Body of pancreas (tissue), 4 donors: ENCODE data around the gene AMIGO3. TPM values are rescaled to one million over a fixed set of nuclear protein-coding genes. Genes with fewer than 3 reads are reported as not detected.

ENCODE experiments used
- ATAC-seq: fragments of 150-250 bp; one replicate; pipeline ENCODE4 v1.9.1; 2016
- DNase-seq, 4 donors: peaks; one replicate each; pipeline ENCODE4 v3.0.0-alpha.2; 2019
- H3K27ac ChIP-seq, 4 donors: fragments of 200-600 bp; sonication (generic); 1 replicate in 3 of 4; 2 replicates in 1 of 4; pipeline versions ENCODE4 v1.5.1 to v1.6.1; 2016 to 2019; ENCODE audit warnings: mild to moderate bottlenecking in 1 of 4, mixed read lengths in 1 of 4, moderate library complexity in 1 of 4
- H3K27me3 ChIP-seq, 2 donors: fragments of 200-600 bp; sonication (generic); one replicate each; pipeline ENCODE4 v1.6.0; 2016; ENCODE audit warnings: mild to moderate bottlenecking in 1 of 2
- H3K36me3 ChIP-seq, 2 donors: fragments of 200-600 bp; sonication (generic); replicated peaks in 1 of 2; 2 replicates each; pipeline ENCODE4 v1.5.1; 2016; ENCODE audit warnings: low read depth in 2 of 2; ENCODE audit not compliant: insufficient read depth in 1 of 2
- H3K4me1 ChIP-seq: fragments of 200-600 bp; sonication (generic); one replicate; pipeline ENCODE4 v1.6.0; 2016
- H3K4me3 ChIP-seq, 2 donors: fragments of 200-600 bp; sonication (generic); 1 replicate in 1 of 2; 2 replicates in 1 of 2; pipeline ENCODE4 v1.5.1; 2016 to 2019
- H3K9me3 ChIP-seq, 3 donors: fragments of 200-600 bp; sonication (generic); 1 replicate in 2 of 3; 2 replicates in 1 of 3; pipeline ENCODE4 v1.5.1; 2016
- POLR2A ChIP-seq, 3 donors: fragments of 450-650 bp; IDR thresholded peaks; one replicate each; pipeline ENCODE4 v1.6.1; 2016; ENCODE audit warnings: antibody characterized with exemption in 3 of 3, mild to moderate bottlenecking in 2 of 3
- WGBS, 2 donors: methylation state at CpG; one replicate each; pipeline ENCODE4 v1.1.5; 2017; 5-methylcytosine and 5-hydroxymethylcytosine counted together
- intact Hi-C: fragments of 100-400 bp; cut with DNase I; formaldehyde crosslinking; loops from one replicate; pipeline ENCODE4 v1.15.1; 2023
- total RNA-seq, 2 donors: library from RNA; depleted of rRNA; stranded (reverse); fragments of >200 nt; gene quantifications; one replicate each; pipeline ENCODE4 v1.1.0, GENCODE V29; 2016
- TF ChIP-seq, protein P1 (sequence below), 7 experiments: fragments of 450-650 bp in 4 of 7; fragments of 200-600 bp in 3 of 7; sonication (generic) in 3 of 7; IDR thresholded peaks; one replicate each; pipeline ENCODE4 v1.5.1; 2016 to 2019; ENCODE audit warnings: antibody characterized with exemption in 7 of 7

The AMIGO3 gene
- total RNA-seq, 2 donors from 2014 or later = 2.0 to 2.1 TPM

DNA sequence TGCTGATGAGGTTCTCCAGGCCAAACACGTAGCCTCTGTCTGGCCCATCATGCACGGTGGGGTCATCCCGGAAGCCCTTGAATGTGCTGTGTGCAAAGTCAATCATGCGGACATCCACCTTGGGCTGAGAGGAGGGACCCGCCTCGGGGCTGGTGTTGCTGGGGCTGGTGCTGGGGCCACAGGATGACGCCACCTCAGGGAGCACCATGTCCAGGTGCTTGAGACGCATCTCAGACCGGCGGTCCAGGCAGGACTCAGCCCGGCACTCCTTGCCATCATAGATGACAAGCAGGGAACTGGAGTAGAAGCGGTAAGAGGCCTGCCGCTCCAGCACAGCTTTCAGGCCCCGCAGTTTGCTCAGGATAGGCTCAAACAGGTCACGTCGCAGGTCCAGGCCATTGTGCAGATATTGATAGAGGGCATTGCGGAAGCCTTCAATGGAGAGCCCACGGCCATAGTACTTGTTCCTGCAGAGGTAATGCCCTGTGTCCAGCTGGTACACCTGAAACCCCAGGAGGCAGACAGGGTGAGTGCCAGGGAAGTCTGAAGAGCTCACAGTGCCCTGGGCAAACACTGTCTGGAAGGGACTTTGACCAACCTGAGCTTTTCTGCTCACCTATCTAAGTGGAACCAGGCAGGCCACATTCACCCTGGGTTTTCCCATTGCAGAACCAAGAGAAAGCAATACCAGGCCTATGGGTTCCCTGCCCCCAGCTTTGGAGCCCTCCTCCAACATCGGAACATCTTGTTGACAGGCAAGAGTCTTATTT, 7.9 kb upstream of the AMIGO3 start:
- TF ChIP-seq, protein P1, sequence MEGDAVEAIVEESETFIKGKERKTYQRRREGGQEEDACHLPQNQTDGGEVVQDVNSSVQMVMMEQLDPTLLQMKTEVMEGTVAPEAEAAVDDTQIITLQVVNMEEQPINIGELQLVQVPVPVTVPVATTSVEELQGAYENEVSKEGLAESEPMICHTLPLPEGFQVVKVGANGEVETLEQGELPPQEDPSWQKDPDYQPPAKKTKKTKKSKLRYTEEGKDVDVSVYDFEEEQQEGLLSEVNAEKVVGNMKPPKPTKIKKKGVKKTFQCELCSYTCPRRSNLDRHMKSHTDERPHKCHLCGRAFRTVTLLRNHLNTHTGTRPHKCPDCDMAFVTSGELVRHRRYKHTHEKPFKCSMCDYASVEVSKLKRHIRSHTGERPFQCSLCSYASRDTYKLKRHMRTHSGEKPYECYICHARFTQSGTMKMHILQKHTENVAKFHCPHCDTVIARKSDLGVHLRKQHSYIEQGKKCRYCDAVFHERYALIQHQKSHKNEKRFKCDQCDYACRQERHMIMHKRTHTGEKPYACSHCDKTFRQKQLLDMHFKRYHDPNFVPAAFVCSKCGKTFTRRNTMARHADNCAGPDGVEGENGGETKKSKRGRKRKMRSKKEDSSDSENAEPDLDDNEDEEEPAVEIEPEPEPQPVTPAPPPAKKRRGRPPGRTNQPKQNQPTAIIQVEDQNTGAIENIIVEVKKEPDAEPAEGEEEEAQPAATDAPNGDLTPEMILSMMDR (IDR thresholded peaks at IDR 0.05) = no peak
- TF ChIP-seq POLR2A (IDR thresholded peaks at IDR 0.05) = no peak
- H3K27ac ChIP-seq = no peak overlapping the region
- H3K9me3 ChIP-seq = no peaks in the 10 kb centered on the region
- no peak for DNase-seq
- 84 to 90% methylated on average over 12 to 16 of the region's 19 CpGs for WGBS, 2 donors
- H3K4me1 ChIP-seq = peaks cover 29% of the 10 kb centered on the region
- H3K36me3 ChIP-seq = peaks cover 0 to 7% of the 10 kb centered on the region in 2 donors
- no peak overlapping the region for H3K4me3 ChIP-seq
- H3K27me3 ChIP-seq = no peaks in the 10 kb centered on the region
- ATAC-seq = no peak
- intact Hi-C loops = no loop called here

DNA sequence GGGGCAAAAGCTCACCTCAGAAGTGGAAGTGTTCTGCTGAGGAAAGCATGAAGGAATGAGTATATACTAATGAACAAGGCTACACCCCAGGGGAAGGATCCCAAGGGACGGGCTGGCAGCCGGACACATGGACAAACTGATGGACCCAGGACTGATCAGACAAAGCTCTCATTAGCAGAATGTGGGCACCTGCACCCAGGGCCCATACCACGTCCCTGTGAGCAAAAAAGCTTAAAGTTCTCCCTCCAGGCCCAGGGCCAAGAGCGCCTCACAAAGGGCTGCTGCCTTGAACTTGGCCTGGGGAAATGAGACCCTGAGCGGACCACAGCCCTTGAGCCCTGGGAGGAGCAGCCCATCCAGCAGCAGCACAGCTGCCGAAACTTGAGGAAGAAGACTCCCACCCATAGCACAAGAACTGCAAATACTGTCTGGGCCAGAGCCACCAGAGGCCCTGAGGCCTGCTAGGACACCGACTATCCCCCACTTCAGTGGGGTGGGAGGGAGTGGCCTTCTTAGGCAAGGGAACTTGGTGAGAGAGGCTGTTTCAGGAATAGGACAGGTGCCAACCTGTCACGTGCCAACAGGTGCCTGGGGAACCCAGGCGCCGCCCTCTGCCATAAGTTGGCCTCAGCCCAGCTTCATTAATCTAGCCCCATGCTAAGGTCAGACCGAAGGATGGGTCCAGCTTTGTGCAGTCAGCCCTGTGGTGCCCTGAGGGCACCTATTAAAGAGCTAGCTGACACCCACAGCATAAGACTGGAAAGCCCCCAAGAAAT, 6.6 kb upstream of the AMIGO3 start:
- TF ChIP-seq POLR2A (IDR thresholded peaks at IDR 0.05) = no peak
- TF ChIP-seq, protein P1 (IDR thresholded peaks at IDR 0.05) = no peak
- no peak for ATAC-seq
- Histone ChIP-seq H3K4me1 (peaks cover 41% of the 10 kb centered on the region), H3K36me3 (peaks cover 0 to 6% of the 10 kb centered on the region in 2 donors), H3K4me3 (no peak overlapping the region), H3K27ac (peak overlapping the region in 2 of 4 donors; percentile 97 to 99), H3K27me3 (no peaks in the 10 kb centered on the region), H3K9me3 (no peaks in the 10 kb centered on the region)
- WGBS, 2 donors = 63 to 83% methylated on average over 4 to 11 of the region's 11 CpGs
- intact Hi-C loops = no loop called here
- peak in 1 of 4 donors; percentile 38 for DNase-seq

DNA sequence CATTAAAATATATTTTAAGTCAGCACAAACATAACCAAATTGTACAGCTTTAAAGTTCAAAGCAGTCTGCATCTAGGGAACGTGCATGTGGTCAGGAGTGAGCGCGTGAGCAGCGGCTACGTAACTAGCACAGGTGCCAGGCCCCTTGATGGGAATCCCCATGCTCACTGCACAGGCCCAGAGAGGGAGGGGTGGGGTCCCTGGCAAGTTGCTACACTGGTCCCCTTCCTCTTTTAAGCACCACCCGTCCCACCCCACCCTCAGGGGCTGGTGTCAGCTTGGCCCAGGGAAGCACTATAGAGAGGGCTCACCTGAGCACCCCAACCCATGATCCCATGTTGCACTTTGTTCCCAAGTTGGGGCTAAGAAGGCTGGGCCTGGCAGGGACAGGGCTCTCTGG, 5.1 kb upstream of the AMIGO3 start:
- intact Hi-C loops = no loop called here
- no peak overlapping the region for H3K4me3 ChIP-seq
- no peaks in the 10 kb centered on the region for H3K9me3 ChIP-seq
- H3K4me1 ChIP-seq = peaks cover 56% of the 10 kb centered on the region
- H3K27me3 ChIP-seq = no peaks in the 10 kb centered on the region
- 19 to 27% methylated on average over 5 to 6 of the region's 6 CpGs for WGBS, 2 donors
- H3K36me3 ChIP-seq = peaks cover 0 to 8% of the 10 kb centered on the region in 2 donors
- ATAC-seq (no peak), DNase-seq (peak in 1 of 4 donors; percentile 47)
- no peak for TF ChIP-seq POLR2A (IDR thresholded peaks at IDR 0.05)
- TF ChIP-seq, protein P1 (IDR thresholded peaks at IDR 0.05) = no peak
- peak overlapping the region; percentile 88 to 99 (median 94) for H3K27ac ChIP-seq

DNA sequence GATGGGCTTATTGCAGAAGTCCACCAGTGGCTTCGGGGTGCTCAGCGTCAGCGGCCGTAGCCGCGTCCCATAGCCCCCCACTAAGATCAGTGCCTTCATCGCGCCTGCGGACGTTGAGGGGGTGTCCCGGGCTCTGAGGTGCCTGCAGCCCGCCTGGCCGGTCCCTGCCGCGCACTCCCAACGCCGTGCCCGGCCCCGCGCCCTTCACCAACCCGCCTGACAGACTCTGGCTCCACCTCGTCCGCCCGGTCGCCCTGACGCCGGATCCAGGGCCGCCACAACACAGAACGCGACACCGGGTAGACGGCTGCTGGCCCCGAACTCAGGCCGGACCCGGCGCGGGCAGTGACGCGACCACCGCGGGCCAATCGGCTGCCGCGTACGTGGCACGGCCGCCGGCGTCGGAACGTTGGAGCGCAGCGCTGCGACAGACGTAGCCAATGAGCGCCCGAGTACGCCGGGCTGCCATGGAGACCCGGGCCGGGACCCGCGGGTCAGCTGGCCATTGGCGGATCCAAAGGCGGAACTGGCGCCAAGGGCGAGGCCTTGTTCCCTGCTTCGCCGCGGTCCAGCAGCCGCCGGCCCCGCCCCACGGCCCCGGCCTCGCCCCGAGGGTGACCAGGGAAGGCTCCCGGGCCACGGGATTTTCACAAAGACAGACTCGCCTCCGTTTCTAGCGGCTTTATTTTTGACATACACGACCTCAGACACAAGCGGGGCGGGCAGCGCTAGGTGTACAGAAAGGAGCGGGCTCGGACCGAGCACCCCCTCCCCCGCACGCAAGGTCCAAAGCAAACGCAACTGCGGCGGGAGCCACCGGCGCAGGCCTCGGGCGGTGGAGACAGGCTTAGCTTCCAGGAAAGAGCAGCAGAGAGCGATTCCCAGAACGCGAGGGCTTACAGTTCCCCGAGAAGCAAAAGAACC, 4.4 kb upstream of the AMIGO3 start, which contains the start of gene GMPPB:
GMPPB (minus strand) TSS at position 324 of the 924 bp plus-strand sequence; CDS start at position 99, 225 bp downstream.
- intact Hi-C loops = no loop called here

More for the DNA sequence above, 4.4 kb upstream of the AMIGO3 start, which contains the start of gene GMPPB:
- H3K4me1 ChIP-seq = peaks cover 63% of the 10 kb centered on the region
- TF ChIP-seq POLR2A (IDR thresholded peaks at IDR 0.05) = peak; percentile 81 to 89 (median 87)
- TF ChIP-seq, protein P1 (IDR thresholded peaks at IDR 0.05) = no peak
- 0 to 1% methylated on average over 1 to 102 of the region's 102 CpGs for WGBS, 2 donors
- H3K27me3 ChIP-seq = no peaks in the 10 kb centered on the region
- ATAC-seq (peak; percentile 90), DNase-seq (peak; percentile 98 to 99 (median 98))
- peak within 1 kb of the TSS; percentile 80 to 91 for H3K4me3 ChIP-seq
- H3K9me3 ChIP-seq = no peaks in the 10 kb centered on the region
- peaks cover 0 to 8% of the 10 kb centered on the region in 2 donors for H3K36me3 ChIP-seq
- H3K27ac ChIP-seq = peak within 1 kb of the TSS; percentile 88 to 99 (median 98)
